ENCODE results near the gene PTCHD1.

The PTCHD1 gene

GRCh38 chrX:23332888-23333821 is 1.5 kb upstream of the PTCHD1 start:
- in situ Hi-C loops (cut with MboI; ENCODE audit: low pct_unique_long_range_greater_than_20kb, low sequenced_read_pairs, unreplicated experiment): no loop called here
- TF ChIP-seq CTCF (IDR thresholded peaks at IDR 0.05; ENCODE audit: extremely low read depth, insufficient read depth, missing control alignments): no peak

GRCh38 chrX:23333842-23334520 is 668 bp upstream of the PTCHD1 start:
- no peak for TF ChIP-seq CTCF (IDR thresholded peaks at IDR 0.05; ENCODE audit: extremely low read depth, insufficient read depth, missing control alignments)
- in situ Hi-C loops (cut with MboI; ENCODE audit: low pct_unique_long_range_greater_than_20kb, low sequenced_read_pairs, unreplicated experiment): no loop called here
- DNase-seq (ENCODE audit: low spot score): peak; percentile 16

More at GRCh38 chrX:23332888-23333821, 1.5 kb upstream of the PTCHD1 start:
- no peak for DNase-seq (ENCODE audit: low spot score)

GRCh38 chrX:23334521-23334847 is 165 bp upstream of the PTCHD1 start:
- no peak for TF ChIP-seq CTCF (IDR thresholded peaks at IDR 0.05; ENCODE audit: extremely low read depth, insufficient read depth, missing control alignments)
- DNase-seq (ENCODE audit: low spot score): no peak
- in situ Hi-C loops (cut with MboI; ENCODE audit: low pct_unique_long_range_greater_than_20kb, low sequenced_read_pairs, unreplicated experiment): no loop called here

GRCh38 chrX:23338334-23338733 is 3.7 kb downstream of the PTCHD1 start:
- in situ Hi-C loops (cut with MboI; ENCODE audit: low pct_unique_long_range_greater_than_20kb, low sequenced_read_pairs, unreplicated experiment): no loop called here
- TF ChIP-seq CTCF (IDR thresholded peaks at IDR 0.05; ENCODE audit: extremely low read depth, insufficient read depth, missing control alignments): no peak
- no peak for DNase-seq (ENCODE audit: low spot score)

GRCh38 chrX:23341452-23341851 is 6.8 kb downstream of the PTCHD1 start:
- TF ChIP-seq CTCF (IDR thresholded peaks at IDR 0.05; ENCODE audit: extremely low read depth, insufficient read depth, missing control alignments): no peak
- no peak for DNase-seq (ENCODE audit: low spot score)
- in situ Hi-C loops (cut with MboI; ENCODE audit: low pct_unique_long_range_greater_than_20kb, low sequenced_read_pairs, unreplicated experiment): no loop called here

- in situ Hi-C loops (cut with MboI; ENCODE audit: low pct_unique_long_range_greater_than_20kb, low sequenced_read_pairs, unreplicated experiment): no loop called here
- no peak for TF ChIP-seq CTCF (IDR thresholded peaks at IDR 0.05; ENCODE audit: extremely low read depth, insufficient read depth, missing control alignments)
- no peak for DNase-seq (ENCODE audit: low spot score)
Observed at GRCh38 chrX:23344238-23344903, 9.7 kb downstream of the PTCHD1 start.
